KMS-11 (cell line): ENCODE results near the gene PDCD1.

ENCODE experiments used
- H2AFZ ChIP-seq: fragments of 200-600 bp; sonication (generic); 2 replicates; pipeline ENCODE4 v1.6.1; 2016; ENCODE audit warnings: antibody characterized with exemption, mixed run types, low read depth
- H3K27ac ChIP-seq: fragments of 200-600 bp; sonication (generic); 2 replicates; pipeline ENCODE4 v1.6.1; 2016; ENCODE audit warnings: mild to moderate bottlenecking, mixed run types
- H3K27me3 ChIP-seq: fragments of 200-600 bp; sonication (generic); 2 replicates; pipeline ENCODE4 v1.6.1; 2017; ENCODE audit warnings: mild to moderate bottlenecking, low read depth, mixed run types, moderate library complexity; ENCODE audit not compliant: insufficient read depth
- H3K36me3 ChIP-seq: fragments of 200-600 bp; sonication (generic); 2 replicates; pipeline ENCODE4 v1.6.1; 2017; ENCODE audit warnings: mild to moderate bottlenecking, mixed run types; ENCODE audit not compliant: insufficient read depth
- H3K4me1 ChIP-seq: fragments of 200-600 bp; sonication (generic); 2 replicates; pipeline ENCODE4 v1.6.1; 2016; ENCODE audit warnings: mild to moderate bottlenecking, low read depth, mixed run types; ENCODE audit not compliant: poor library complexity, severe bottlenecking
- H3K4me2 ChIP-seq: fragments of 200-600 bp; sonication (generic); 2 replicates; pipeline ENCODE4 v1.7.0; 2016; ENCODE audit warnings: mild to moderate bottlenecking, mixed run types
- H3K4me3 ChIP-seq: fragments of 200-600 bp; sonication (generic); IDR thresholded peaks from 2 replicates; pipeline ENCODE4 v1.6.1; 2017; ENCODE audit warnings: low read depth, low read length, mixed read lengths; ENCODE audit not compliant: insufficient read depth
- H3K79me2 ChIP-seq: fragments of 200-600 bp; sonication (generic); 2 replicates; pipeline ENCODE4 v1.6.1; 2016; ENCODE audit warnings: low read depth, mixed run types; ENCODE audit not compliant: insufficient read depth
- H3K9ac ChIP-seq: fragments of 200-600 bp; sonication (generic); 2 replicates; pipeline ENCODE4 v1.6.1; 2016; ENCODE audit warnings: mild to moderate bottlenecking, mixed run types
- H4K20me1 ChIP-seq: fragments of 200-600 bp; sonication (generic); 2 replicates; pipeline ENCODE4 v1.6.1; 2016; ENCODE audit warnings: mild to moderate bottlenecking, mixed run types; ENCODE audit not compliant: insufficient read depth
- TF ChIP-seq, protein P1 (sequence below): fragments of 200-600 bp; sonication (generic); conservative IDR thresholded peaks from 2 replicates; pipeline ENCODE4 v1.6.1; 2017; ENCODE audit warnings: low read depth, mild to moderate bottlenecking, antibody characterized with exemption, low read length, moderate library complexity, mixed read lengths

PDCD1 gene

DNA sequence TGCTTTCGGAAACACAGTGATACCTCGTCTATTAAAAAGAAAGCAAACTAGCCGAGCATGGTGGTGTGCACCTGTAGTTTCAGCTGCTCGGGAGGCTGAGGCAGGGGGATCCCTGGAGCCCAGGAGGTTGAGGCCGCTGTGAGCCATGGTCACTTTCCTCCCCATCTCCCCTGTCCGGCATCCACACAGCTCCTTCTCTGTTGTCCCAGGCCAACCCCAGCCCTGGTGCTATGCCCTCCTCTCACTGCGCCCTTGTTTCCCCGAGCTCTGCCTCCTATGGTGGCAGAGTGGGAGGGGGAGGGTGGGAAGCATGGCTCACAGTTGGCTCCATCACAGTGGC, 26.2 kb upstream of the PDCD1 start:
- Histone ChIP-seq H3K79me2 (no peaks in the 10 kb centered on the region), H4K20me1 (no peaks in the 10 kb centered on the region), H3K9ac (no peak overlapping the region), H3K27me3 (no peaks in the 10 kb centered on the region), H3K36me3 (no peaks in the 10 kb centered on the region), H3K4me3 (no peak overlapping the region), H3K4me2 (no peak overlapping the region), H3K27ac (no peak overlapping the region), H3K4me1 (peaks cover 15% of the 10 kb centered on the region), H2AFZ (no peak overlapping the region)
- TF ChIP-seq, protein P1, sequence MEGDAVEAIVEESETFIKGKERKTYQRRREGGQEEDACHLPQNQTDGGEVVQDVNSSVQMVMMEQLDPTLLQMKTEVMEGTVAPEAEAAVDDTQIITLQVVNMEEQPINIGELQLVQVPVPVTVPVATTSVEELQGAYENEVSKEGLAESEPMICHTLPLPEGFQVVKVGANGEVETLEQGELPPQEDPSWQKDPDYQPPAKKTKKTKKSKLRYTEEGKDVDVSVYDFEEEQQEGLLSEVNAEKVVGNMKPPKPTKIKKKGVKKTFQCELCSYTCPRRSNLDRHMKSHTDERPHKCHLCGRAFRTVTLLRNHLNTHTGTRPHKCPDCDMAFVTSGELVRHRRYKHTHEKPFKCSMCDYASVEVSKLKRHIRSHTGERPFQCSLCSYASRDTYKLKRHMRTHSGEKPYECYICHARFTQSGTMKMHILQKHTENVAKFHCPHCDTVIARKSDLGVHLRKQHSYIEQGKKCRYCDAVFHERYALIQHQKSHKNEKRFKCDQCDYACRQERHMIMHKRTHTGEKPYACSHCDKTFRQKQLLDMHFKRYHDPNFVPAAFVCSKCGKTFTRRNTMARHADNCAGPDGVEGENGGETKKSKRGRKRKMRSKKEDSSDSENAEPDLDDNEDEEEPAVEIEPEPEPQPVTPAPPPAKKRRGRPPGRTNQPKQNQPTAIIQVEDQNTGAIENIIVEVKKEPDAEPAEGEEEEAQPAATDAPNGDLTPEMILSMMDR, result no peak

DNA sequence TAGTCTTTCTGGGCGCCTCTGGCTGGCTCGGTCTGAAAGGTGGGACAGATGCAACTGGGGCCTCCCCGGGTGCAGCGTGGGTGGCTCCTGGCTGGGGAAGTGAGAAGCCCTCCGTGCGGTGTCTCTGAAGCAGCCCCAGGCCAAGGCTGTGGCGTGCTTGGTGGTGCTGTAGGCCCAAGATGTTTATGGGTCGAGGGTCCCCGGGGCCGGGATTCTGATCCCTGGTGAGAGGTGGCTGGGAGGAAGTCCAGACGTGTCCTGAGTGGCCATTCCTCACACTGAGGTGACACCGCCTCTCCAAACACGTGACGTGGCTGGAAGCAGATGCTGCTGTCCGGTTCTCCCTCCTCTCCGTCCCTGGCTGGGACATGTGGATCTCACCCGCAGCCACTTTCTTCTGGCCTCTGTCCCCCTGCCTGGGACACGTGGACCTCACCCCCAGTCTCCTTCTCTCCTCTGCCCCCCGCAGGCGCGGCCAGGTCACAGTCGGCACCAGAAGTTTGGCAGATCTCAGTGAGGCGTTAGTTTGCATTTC, 23.5 kb upstream of the PDCD1 start:
- H3K4me3 ChIP-seq, result no peak overlapping the region
- no peaks in the 10 kb centered on the region for H3K36me3 ChIP-seq
- no peaks in the 10 kb centered on the region for H3K27me3 ChIP-seq
- peak overlapping the region; percentile 90 for H3K4me2 ChIP-seq
- peak overlapping the region; percentile 65 for H3K27ac ChIP-seq
- peak overlapping the region; percentile 73; the same call in 1 of the 2 replicates for H2AFZ ChIP-seq
- peak overlapping the region; percentile 66 for H3K9ac ChIP-seq
- TF ChIP-seq, protein P1, result no peak
- no peaks in the 10 kb centered on the region for H3K79me2 ChIP-seq
- H3K4me1 ChIP-seq, result peaks cover 18% of the 10 kb centered on the region
- no peaks in the 10 kb centered on the region for H4K20me1 ChIP-seq

DNA sequence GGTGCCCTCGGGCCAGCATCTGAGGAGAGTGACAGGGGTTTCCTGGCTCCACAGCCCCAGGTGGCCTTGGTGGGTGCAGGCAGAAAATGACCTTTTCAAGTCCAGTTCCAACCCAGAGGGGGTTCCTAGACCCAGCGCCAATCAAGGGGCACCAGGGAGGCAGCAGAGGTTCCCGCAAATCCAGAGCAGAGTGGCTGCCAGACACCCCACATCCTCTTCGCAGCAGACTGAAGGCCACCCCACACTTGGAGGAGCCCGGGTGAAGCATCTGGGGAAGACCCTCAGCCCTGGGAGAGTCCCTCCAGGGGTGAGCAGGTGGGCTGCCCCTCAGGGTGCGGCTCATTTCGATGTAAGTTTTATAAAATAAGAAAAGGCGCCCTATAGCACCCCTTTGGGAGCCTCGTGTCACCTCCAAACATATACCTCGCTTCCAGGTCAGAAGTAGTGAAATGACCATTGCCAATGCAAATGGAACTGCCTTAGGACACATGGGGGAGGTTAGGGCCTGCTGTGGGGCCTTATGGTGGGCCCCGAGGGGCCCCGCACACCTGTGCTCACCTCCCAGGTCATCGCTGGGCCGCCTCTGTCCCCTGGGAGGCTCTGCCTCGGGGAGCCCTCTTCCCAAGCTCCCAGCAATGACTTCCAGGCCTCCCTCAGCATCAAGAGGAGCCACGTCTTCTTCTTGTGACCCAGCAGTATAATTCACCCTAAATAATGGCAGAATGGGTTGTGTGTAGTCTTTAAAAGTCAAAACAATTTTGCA, 21.8 kb upstream of the PDCD1 start:
- peak overlapping the region; percentile 21; the same call in 1 of the 2 replicates for H3K9ac ChIP-seq
- peaks cover 18% of the 10 kb centered on the region for H3K4me1 ChIP-seq
- no peaks in the 10 kb centered on the region for H3K36me3 ChIP-seq
- peak overlapping the region; percentile 82 for H2AFZ ChIP-seq
- H3K4me3 ChIP-seq, result peak overlapping the region; percentile 31
- peak overlapping the region; percentile 48; the same call in 1 of the 2 replicates for H3K27ac ChIP-seq
- no peaks in the 10 kb centered on the region for H4K20me1 ChIP-seq
- H3K79me2 ChIP-seq, result no peaks in the 10 kb centered on the region
- peak overlapping the region; percentile 84 for H3K4me2 ChIP-seq
- H3K27me3 ChIP-seq, result no peaks in the 10 kb centered on the region
- TF ChIP-seq, protein P1, result no peak

DNA sequence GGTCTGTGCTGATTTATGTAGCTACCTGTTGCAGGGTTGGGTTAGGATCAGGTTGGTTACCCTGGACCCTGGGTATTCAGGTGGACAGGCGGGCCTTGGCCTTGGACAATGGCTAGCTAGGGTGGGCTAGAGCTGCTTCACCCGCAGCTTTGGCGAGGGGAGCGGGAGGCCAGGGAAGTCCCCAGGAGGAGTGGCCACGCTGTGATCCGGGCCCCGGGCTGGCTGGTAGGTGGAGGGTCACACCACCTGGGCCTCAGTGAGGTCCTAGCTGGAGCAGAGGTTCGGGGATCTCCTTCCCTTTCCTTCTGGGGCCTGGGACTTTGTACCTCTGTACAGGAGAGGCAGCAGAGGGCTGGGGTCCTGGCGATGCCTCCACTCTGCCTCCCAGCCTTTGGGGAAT, 20.6 kb upstream of the PDCD1 start:
- Histone ChIP-seq H3K4me2 (no peak overlapping the region), H2AFZ (no peak overlapping the region), H3K4me3 (no peak overlapping the region), H3K27me3 (0 out of 2 replicates have a peak, but pooled peaks cover 3% of the 10 kb centered on the region), H3K36me3 (no peaks in the 10 kb centered on the region), H3K27ac (no peak overlapping the region), H3K79me2 (no peaks in the 10 kb centered on the region), H3K4me1 (peaks cover 18% of the 10 kb centered on the region), H3K9ac (no peak overlapping the region), H4K20me1 (no peaks in the 10 kb centered on the region)
- TF ChIP-seq, protein P1, result no peak
